Activated CD4-positive, alpha-beta T cell treated with anti-CD3 and anti-CD28 coated beads, Interleukin-2, amount 10 ng/mL, durations not matched to agents 24 days and 14 days (primary cell): ENCODE data around the gene RAB3IL1. TPM values are rescaled to one million over a fixed set of nuclear protein-coding genes. Genes with fewer than 3 reads are reported as not detected.
"Not testable (repeated sequence)": the region's sequence is repeated elsewhere in the genome, so short reads cannot be mapped to it uniquely, and the experiment has no call there.

ENCODE experiments used
- DNase-seq: peaks from one replicate; pipeline ENCODE4 v3.0.0; 2022
- H3K27ac Mint-ChIP-seq: one replicate; pipeline ENCODE4 v1.8.0; 2022; ENCODE audit warnings: mild to moderate bottlenecking, mixed read lengths
- H3K27me3 Mint-ChIP-seq: one replicate; pipeline ENCODE4 v1.8.0; 2022; ENCODE audit warnings: mixed read lengths
- H3K36me3 Mint-ChIP-seq: one replicate; pipeline ENCODE4 v1.8.0; 2022; ENCODE audit warnings: low read depth, mild to moderate bottlenecking, mixed read lengths
- H3K4me1 Mint-ChIP-seq: one replicate; pipeline ENCODE4 v1.8.0; 2021; ENCODE audit warnings: mixed read lengths
- H3K4me3 Mint-ChIP-seq: one replicate; pipeline ENCODE4 v1.8.0; 2022; ENCODE audit warnings: mild to moderate bottlenecking, moderate library complexity, mixed read lengths
- H3K9me3 Mint-ChIP-seq: one replicate; pipeline ENCODE4 v1.8.0; 2021; ENCODE audit warnings: mixed read lengths
- intact Hi-C: fragments of 100-400 bp; cut with micrococcal nuclease; formaldehyde crosslinking; loops from one replicate; pipeline ENCODE4 v1.15.1; 2023
- total RNA-seq: library from RNA; stranded (reverse); gene quantifications from 2 replicates; pipeline ENCODE4 v1.2.3, GENCODE V29; 2022

RAB3IL1 gene
- total RNA-seq, result 0.12 and 0.26 TPM in 2 replicates

- H3K4me1 Mint-ChIP-seq, result peaks cover 9% of the 10 kb centered on the region
- no peaks in the 10 kb centered on the region for H3K36me3 Mint-ChIP-seq
- H3K9me3 Mint-ChIP-seq, result no peaks in the 10 kb centered on the region
- H3K27me3 Mint-ChIP-seq, result peaks cover 56% of the 10 kb centered on the region
- intact Hi-C loops, result no loop called here
- no peak within 1 kb of the TSS for H3K27ac Mint-ChIP-seq
- peak; percentile 72 for DNase-seq
- H3K4me3 Mint-ChIP-seq, result peak within 1 kb of the TSS; percentile 84
Observed at GRCh38 chr11:61917334-61918109, at the start of gene RAB3IL1. TSS of gene RAB3IL1 (minus strand) at chr11:61917566. CDS start at chr11:61917367, 199 bp downstream.

GRCh38 chr11:61966734-61967115 is 49.4 kb upstream of the RAB3IL1 start:
- H3K4me1 Mint-ChIP-seq, result peaks cover 56% of the 10 kb centered on the region

GRCh38 chr11:61964666-61965271 is 47.4 kb upstream of the RAB3IL1 start:
- H3K27me3 Mint-ChIP-seq, DNase-seq, H3K9me3 Mint-ChIP-seq: not testable (repeated sequence)
- Mint-ChIP-seq H3K4me3 (peak overlapping the region; percentile 92), H3K27ac (peak overlapping the region; percentile 55), H3K4me1 (peaks cover 42% of the 10 kb centered on the region), H3K36me3 (peaks cover 43% of the 10 kb centered on the region)
- intact Hi-C loops, result loop anchor here (5.0 kb wide), 3 partner anchors 72 to 158 kb away; partner anchors contain the start of genes FADS3 and INCENP

More at GRCh38 chr11:61966734-61967115, 49.4 kb upstream of the RAB3IL1 start:
- intact Hi-C loops, result loop anchor here (1.0 to 5.0 kb wide), 4 partner anchors 74 to 174 kb away; partner anchors contain the start of genes FADS3, FEN1, INCENP and TMEM258
- H3K4me3 Mint-ChIP-seq, result peak overlapping the region; percentile 92
- DNase-seq, result peak; percentile 83
- peaks cover 43% of the 10 kb centered on the region for H3K36me3 Mint-ChIP-seq
- no peaks in the 10 kb centered on the region for H3K9me3 Mint-ChIP-seq
- peak overlapping the region; percentile 89 for H3K27ac Mint-ChIP-seq
- no peaks in the 10 kb centered on the region for H3K27me3 Mint-ChIP-seq

GRCh38 chr11:61964058-61964665 is 46.8 kb upstream of the RAB3IL1 start:
- Mint-ChIP-seq H3K4me3 (peak overlapping the region; percentile 30), H3K4me1 (peaks cover 40% of the 10 kb centered on the region), H3K9me3 (no peaks in the 10 kb centered on the region), H3K27me3 (no peaks in the 10 kb centered on the region), H3K36me3 (peaks cover 43% of the 10 kb centered on the region), H3K27ac (no peak overlapping the region)
- DNase-seq, result no peak
- intact Hi-C loops, result no loop called here

GRCh38 chr11:61963282-61964057 is 46.1 kb upstream of the RAB3IL1 start:
- DNase-seq, result peak; percentile 66
- intact Hi-C loops, result no loop called here
- Mint-ChIP-seq H3K36me3 (peaks cover 43% of the 10 kb centered on the region), H3K9me3 (no peaks in the 10 kb centered on the region), H3K27me3 (no peaks in the 10 kb centered on the region), H3K4me1 (peaks cover 34% of the 10 kb centered on the region), H3K27ac (peak overlapping the region; percentile 49), H3K4me3 (peak overlapping the region; percentile 43)

GRCh38 chr11:61963016-61963281 is 45.6 kb upstream of the RAB3IL1 start:
- Mint-ChIP-seq H3K27ac (peak overlapping the region; percentile 49), H3K36me3 (peaks cover 43% of the 10 kb centered on the region), H3K4me3 (no peak overlapping the region), H3K4me1 (peaks cover 30% of the 10 kb centered on the region), H3K9me3 (no peaks in the 10 kb centered on the region), H3K27me3 (no peaks in the 10 kb centered on the region)
- DNase-seq, result no peak
- intact Hi-C loops, result no loop called here

- no peak overlapping the region for H3K27ac Mint-ChIP-seq
- no peaks in the 10 kb centered on the region for H3K27me3 Mint-ChIP-seq
- H3K4me3 Mint-ChIP-seq, result no peak overlapping the region
- H3K9me3 Mint-ChIP-seq, result no peaks in the 10 kb centered on the region
- H3K36me3 Mint-ChIP-seq, result peaks cover 43% of the 10 kb centered on the region
- H3K4me1 Mint-ChIP-seq, result peaks cover 30% of the 10 kb centered on the region
- DNase-seq, result no peak
- intact Hi-C loops, result no loop called here
Observed at GRCh38 chr11:61962213-61963015, 45.0 kb upstream of the RAB3IL1 start.

- Mint-ChIP-seq H3K27ac (no peak overlapping the region), H3K9me3 (no peaks in the 10 kb centered on the region), H3K27me3 (peaks cover 1% of the 10 kb centered on the region), H3K36me3 (peaks cover 42% of the 10 kb centered on the region), H3K4me1 (peaks cover 30% of the 10 kb centered on the region), H3K4me3 (no peak overlapping the region)
- no peak for DNase-seq
- intact Hi-C loops, result no loop called here
Observed at GRCh38 chr11:61961570-61962212, 44.3 kb upstream of the RAB3IL1 start.

- intact Hi-C loops, result no loop called here
- Mint-ChIP-seq H3K27ac (no peak overlapping the region), H3K27me3 (peaks cover 5% of the 10 kb centered on the region), H3K4me3 (no peak overlapping the region), H3K9me3 (no peaks in the 10 kb centered on the region), H3K36me3 (peaks cover 32% of the 10 kb centered on the region), H3K4me1 (peaks cover 28% of the 10 kb centered on the region)
- DNase-seq, result no peak
Observed at GRCh38 chr11:61960532-61960931, 43.2 kb upstream of the RAB3IL1 start.

- peaks cover 22% of the 10 kb centered on the region for H3K4me1 Mint-ChIP-seq
- no peak overlapping the region for H3K27ac Mint-ChIP-seq
- H3K36me3 Mint-ChIP-seq, result peaks cover 24% of the 10 kb centered on the region
- no peaks in the 10 kb centered on the region for H3K9me3 Mint-ChIP-seq
- no peak overlapping the region for H3K4me3 Mint-ChIP-seq
- intact Hi-C loops, result no loop called here
- H3K27me3 Mint-ChIP-seq, result peaks cover 8% of the 10 kb centered on the region
- no peak for DNase-seq
Observed at GRCh38 chr11:61959678-61960077, 42.3 kb upstream of the RAB3IL1 start.

GRCh38 chr11:61959114-61959513 is 41.7 kb upstream of the RAB3IL1 start:
- intact Hi-C loops, result no loop called here
- H3K9me3 Mint-ChIP-seq, result no peaks in the 10 kb centered on the region
- no peak for DNase-seq
- H3K4me1 Mint-ChIP-seq, result peaks cover 18% of the 10 kb centered on the region
- H3K27me3 Mint-ChIP-seq, result peaks cover 13% of the 10 kb centered on the region
- no peak overlapping the region for H3K27ac Mint-ChIP-seq
- no peak overlapping the region for H3K4me3 Mint-ChIP-seq
- H3K36me3 Mint-ChIP-seq, result peaks cover 18% of the 10 kb centered on the region

GRCh38 chr11:61958590-61958989 is 41.2 kb upstream of the RAB3IL1 start:
- peaks cover 14% of the 10 kb centered on the region for H3K4me1 Mint-ChIP-seq
- DNase-seq, result no peak
- intact Hi-C loops, result no loop called here
- H3K9me3 Mint-ChIP-seq, result no peaks in the 10 kb centered on the region
- no peak overlapping the region for H3K4me3 Mint-ChIP-seq
- H3K27me3 Mint-ChIP-seq, result peaks cover 15% of the 10 kb centered on the region
- H3K27ac Mint-ChIP-seq, result no peak overlapping the region
- peaks cover 13% of the 10 kb centered on the region for H3K36me3 Mint-ChIP-seq
